ENCODE data around the gene VCAN.

The VCAN gene

DNA sequence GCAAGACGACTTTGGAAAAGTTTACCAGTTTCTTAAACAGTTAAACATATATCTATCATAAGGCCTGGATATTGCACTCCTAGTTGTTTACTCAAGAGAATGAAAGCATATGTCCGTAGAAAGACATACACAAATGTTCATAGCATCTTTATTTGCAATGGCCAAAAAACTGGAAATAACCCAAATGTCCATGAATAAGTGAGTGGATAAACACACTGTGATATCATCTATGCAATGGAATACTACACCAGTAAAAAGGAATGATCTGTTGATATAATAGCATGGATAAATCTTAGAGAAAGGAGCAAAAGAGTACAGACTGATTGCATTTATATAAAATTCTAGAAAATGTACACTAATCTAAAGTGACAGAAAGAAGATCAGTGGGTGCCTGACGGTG is 28.0 kb upstream of the VCAN start:
- no peak overlapping the region for H3K9ac ChIP-seq (ENCODE audit: low read depth, low read length)
- peaks cover 4% of the 10 kb centered on the region for H3K4me1 ChIP-seq (ENCODE audit: control insufficient read depth, insufficient read depth, low read length)
- no peaks in the 10 kb centered on the region for H3K27me3 ChIP-seq (ENCODE audit: control insufficient read depth, insufficient read depth, low read length)
- H3K36me3 ChIP-seq (ENCODE audit: control insufficient read depth, insufficient read depth, low read length), result no peaks in the 10 kb centered on the region
- H3K4me3 ChIP-seq (ENCODE audit: low read depth, low read length), result no peak overlapping the region
- no peaks in the 10 kb centered on the region for H3K9me3 ChIP-seq (ENCODE audit: control insufficient read depth, insufficient read depth, low read length)

DNA sequence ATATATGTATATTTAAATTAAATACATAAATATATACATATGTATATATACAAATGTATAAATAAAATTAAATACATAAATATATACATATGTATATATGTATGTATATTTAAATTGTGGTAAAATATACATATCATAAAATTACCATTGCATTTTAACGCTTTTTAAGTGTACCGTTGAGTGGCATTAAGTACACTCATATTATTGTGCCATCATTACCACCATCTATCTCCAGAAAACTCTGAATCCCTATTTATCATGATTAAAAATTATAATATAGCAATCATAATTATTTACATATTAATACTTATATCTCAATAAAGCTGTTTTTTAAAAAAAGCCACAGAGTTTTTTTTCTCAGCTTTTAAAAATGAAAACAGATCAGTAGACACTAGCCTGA is 27.1 kb upstream of the VCAN start:
- Histone ChIP-seq H3K27me3 (ENCODE audit: control insufficient read depth, insufficient read depth, low read length) (no peaks in the 10 kb centered on the region), H3K4me1 (ENCODE audit: control insufficient read depth, insufficient read depth, low read length) (peaks cover 5% of the 10 kb centered on the region), H3K9ac (ENCODE audit: low read depth, low read length) (no peak overlapping the region), H3K36me3 (ENCODE audit: control insufficient read depth, insufficient read depth, low read length) (no peaks in the 10 kb centered on the region), H3K9me3 (ENCODE audit: control insufficient read depth, insufficient read depth, low read length) (no peaks in the 10 kb centered on the region), H3K4me3 (ENCODE audit: low read depth, low read length) (no peak overlapping the region)

DNA sequence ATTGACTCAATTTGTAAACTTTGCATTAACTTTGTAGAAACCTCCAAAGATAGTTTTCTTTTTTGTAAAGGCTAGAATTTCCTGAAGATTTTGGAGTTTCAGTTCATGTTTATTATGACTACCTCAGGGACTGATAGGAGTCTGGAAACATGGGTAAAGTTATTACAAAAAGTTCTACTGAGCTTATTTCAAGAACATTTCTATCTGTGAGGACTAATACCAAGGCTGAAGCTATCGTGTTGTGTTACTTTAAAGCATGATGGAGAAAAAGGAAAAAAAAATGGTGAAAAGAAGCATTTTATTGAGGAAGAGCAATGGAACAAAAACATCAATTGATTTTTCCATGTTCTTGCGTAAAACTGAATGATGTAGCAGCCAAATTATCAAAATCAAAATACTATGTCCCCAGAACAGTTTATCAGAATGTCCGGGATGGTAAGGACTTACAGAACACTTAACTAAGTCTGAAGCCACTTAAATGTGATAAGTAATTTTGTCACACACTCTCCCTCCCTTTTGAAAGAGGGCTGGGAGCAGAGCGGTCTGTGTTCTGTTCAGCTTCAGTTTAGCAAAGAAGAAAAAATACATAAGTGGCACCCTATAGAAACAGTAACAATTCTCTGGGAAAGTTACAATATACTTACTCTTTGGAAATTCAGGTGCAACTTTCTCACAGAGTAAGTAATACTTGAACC is 25.1 kb upstream of the VCAN start:
- Histone ChIP-seq H3K36me3 (ENCODE audit: control insufficient read depth, insufficient read depth, low read length) (no peaks in the 10 kb centered on the region), H3K4me3 (ENCODE audit: low read depth, low read length) (no peak overlapping the region), H3K4me1 (ENCODE audit: control insufficient read depth, insufficient read depth, low read length) (peaks cover 5% of the 10 kb centered on the region), H3K27me3 (ENCODE audit: control insufficient read depth, insufficient read depth, low read length) (no peaks in the 10 kb centered on the region), H3K9me3 (ENCODE audit: control insufficient read depth, insufficient read depth, low read length) (no peaks in the 10 kb centered on the region), H3K9ac (ENCODE audit: low read depth, low read length) (no peak overlapping the region)

DNA sequence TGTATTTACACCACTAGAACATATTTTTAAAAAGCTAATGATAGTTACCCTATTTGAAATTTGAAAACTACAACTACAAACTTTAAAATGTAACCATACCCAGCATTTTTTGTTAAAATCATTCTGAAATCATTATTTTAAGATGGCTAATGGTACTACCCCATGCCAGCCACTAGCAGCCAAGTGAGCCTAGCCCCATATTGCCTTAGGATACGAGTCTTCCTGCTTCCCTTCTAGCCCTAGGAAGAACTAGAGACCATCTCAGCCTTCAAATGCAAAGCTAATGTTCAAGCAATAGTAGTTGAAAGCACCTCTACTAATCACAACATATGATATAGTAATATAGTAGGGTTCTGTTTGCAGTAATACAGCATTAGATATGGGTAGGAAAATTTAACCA is 24.0 kb upstream of the VCAN start:
- H3K9me3 ChIP-seq (ENCODE audit: control insufficient read depth, insufficient read depth, low read length), result no peaks in the 10 kb centered on the region
- H3K4me3 ChIP-seq (ENCODE audit: low read depth, low read length), result no peak overlapping the region
- H3K36me3 ChIP-seq (ENCODE audit: control insufficient read depth, insufficient read depth, low read length), result no peaks in the 10 kb centered on the region
- H3K27me3 ChIP-seq (ENCODE audit: control insufficient read depth, insufficient read depth, low read length), result no peaks in the 10 kb centered on the region
- peaks cover 5% of the 10 kb centered on the region for H3K4me1 ChIP-seq (ENCODE audit: control insufficient read depth, insufficient read depth, low read length)
- H3K9ac ChIP-seq (ENCODE audit: low read depth, low read length), result no peak overlapping the region

DNA sequence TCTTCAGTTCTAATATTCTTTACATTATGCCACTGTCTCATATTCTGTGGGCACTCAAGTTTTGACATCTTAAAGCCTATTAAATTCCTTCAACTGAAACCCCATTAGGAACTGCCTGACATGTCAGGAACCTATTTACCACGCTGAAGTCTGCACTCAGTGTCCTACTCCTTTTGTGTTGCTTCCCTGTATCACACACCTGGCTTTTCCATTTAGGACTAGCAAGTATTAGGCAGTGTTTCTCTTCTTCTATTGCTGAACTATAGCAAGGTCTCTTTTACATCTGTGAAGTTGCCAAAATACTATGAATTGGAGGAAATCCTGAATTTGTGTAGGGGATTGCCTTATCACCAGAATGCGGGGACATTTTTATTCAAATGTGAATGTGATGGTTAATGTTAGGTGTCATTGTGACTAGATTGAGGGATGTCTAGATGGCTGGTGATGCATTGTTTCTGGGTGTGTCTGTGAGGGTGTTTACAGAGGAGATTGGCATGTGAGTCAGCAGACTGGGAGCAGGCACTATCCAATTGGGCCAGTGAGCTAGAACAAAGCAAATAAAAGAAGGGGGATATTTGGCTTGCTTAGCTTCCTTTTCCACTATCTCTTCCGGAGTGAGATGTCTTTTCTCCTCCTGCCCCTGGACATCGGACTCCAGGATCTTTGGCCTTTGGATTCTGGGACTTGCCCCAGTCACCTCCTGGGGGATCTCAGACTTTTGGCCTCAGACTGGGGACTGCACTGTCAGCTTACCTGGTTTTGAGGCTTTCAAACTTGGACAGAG is 21.2 kb upstream of the VCAN start:
- no peak overlapping the region for H3K9ac ChIP-seq (ENCODE audit: low read depth, low read length)
- peaks cover 5% of the 10 kb centered on the region for H3K4me1 ChIP-seq (ENCODE audit: control insufficient read depth, insufficient read depth, low read length)
- H3K27me3 ChIP-seq (ENCODE audit: control insufficient read depth, insufficient read depth, low read length), result no peaks in the 10 kb centered on the region

DNA sequence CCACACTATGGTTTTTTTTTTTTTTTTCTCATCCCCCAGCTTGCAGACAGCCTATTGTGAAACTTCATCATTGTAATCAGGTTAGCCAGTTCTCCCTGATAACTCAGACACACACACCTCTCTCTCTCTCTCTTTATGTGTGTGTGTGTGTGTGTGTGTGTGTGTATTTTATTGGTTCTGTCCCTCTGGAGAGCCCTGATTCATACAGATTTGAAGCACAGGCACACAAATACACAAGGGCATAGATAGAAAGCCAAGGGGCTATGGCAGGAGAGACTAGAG is 20.6 kb upstream of the VCAN start:
- Histone ChIP-seq H3K9ac (ENCODE audit: low read depth, low read length) (no peak overlapping the region), H3K9me3 (ENCODE audit: control insufficient read depth, insufficient read depth, low read length) (no peaks in the 10 kb centered on the region), H3K36me3 (ENCODE audit: control insufficient read depth, insufficient read depth, low read length) (no peaks in the 10 kb centered on the region)

More for the DNA sequence above, 21.2 kb upstream of the VCAN start:
- H3K4me3 ChIP-seq (ENCODE audit: low read depth, low read length), result no peak overlapping the region
- no peaks in the 10 kb centered on the region for H3K36me3 ChIP-seq (ENCODE audit: control insufficient read depth, insufficient read depth, low read length)
- no peaks in the 10 kb centered on the region for H3K9me3 ChIP-seq (ENCODE audit: control insufficient read depth, insufficient read depth, low read length)

DNA sequence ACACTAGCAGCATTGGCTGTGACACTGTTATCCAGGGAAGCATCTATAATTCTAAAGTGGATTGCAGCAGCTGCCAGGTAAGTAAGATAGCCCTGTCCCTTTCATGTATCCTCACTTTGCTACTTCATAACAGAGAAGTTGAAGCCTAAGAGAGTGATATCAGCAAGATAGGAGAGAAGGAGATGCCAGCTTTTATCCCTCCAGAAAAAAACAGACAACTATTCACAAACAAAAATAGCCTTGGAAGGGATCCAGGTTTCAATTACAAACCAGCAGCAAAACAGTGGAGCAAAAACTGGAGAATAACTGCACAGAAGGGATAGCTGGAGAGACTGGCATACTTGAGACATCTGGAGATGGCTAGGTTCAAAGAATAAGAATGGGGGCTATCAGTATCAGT is 19.6 kb upstream of the VCAN start:
- Histone ChIP-seq H3K27me3 (ENCODE audit: control insufficient read depth, insufficient read depth, low read length) (no peaks in the 10 kb centered on the region), H3K9me3 (ENCODE audit: control insufficient read depth, insufficient read depth, low read length) (no peaks in the 10 kb centered on the region), H3K9ac (ENCODE audit: low read depth, low read length) (no peak overlapping the region), H3K4me1 (ENCODE audit: control insufficient read depth, insufficient read depth, low read length) (peaks cover 5% of the 10 kb centered on the region), H3K4me3 (ENCODE audit: low read depth, low read length) (no peak overlapping the region), H3K36me3 (ENCODE audit: control insufficient read depth, insufficient read depth, low read length) (no peaks in the 10 kb centered on the region)

More for the DNA sequence above, 20.6 kb upstream of the VCAN start:
- H3K4me1 ChIP-seq (ENCODE audit: control insufficient read depth, insufficient read depth, low read length), result peaks cover 5% of the 10 kb centered on the region
- no peak overlapping the region for H3K4me3 ChIP-seq (ENCODE audit: low read depth, low read length)
- H3K27me3 ChIP-seq (ENCODE audit: control insufficient read depth, insufficient read depth, low read length), result no peaks in the 10 kb centered on the region

DNA sequence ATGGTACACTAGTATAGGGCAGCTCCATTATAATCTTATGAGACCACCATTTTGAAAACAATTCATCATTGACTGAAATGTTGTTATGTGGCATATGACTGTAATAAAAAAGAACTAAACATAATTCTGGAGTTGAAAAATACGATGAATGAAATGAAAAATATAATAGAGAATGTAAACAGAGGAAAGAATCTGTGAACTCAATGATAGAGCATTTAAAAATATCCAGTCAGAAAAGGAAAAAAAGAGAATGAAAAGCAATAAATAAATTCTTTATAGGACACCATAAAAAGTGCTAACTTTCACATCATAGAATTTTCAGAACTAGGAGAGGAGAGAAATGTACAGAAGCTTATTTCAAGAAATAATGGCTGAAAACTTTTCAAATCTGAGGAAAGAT is 17.6 kb upstream of the VCAN start:
- H3K9ac ChIP-seq (ENCODE audit: low read depth, low read length), result no peak overlapping the region
- H3K4me3 ChIP-seq (ENCODE audit: low read depth, low read length), result no peak overlapping the region
- H3K4me1 ChIP-seq (ENCODE audit: control insufficient read depth, insufficient read depth, low read length), result no peaks in the 10 kb centered on the region
- H3K27me3 ChIP-seq (ENCODE audit: control insufficient read depth, insufficient read depth, low read length), result no peaks in the 10 kb centered on the region
- no peaks in the 10 kb centered on the region for H3K9me3 ChIP-seq (ENCODE audit: control insufficient read depth, insufficient read depth, low read length)
- H3K36me3 ChIP-seq (ENCODE audit: control insufficient read depth, insufficient read depth, low read length), result no peaks in the 10 kb centered on the region

DNA sequence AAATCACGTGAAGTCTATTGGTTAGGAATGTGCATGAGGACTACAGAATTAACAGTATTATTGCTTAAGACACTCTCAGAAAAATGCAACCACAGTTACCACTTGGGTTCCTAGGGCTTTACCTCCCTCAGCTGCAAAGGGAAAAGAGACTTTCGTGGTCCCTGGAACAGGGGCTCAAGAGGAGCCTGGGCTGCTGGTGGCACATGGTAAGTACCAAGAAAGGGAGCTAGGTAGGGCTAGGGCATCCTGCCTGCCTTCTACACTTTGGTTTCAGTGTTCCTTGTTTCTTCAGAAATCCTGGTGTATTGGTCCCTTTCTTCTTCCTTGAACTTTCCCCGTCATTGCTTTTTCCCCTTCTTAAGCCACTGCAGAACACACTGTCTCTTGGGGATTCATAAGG is 7.3 kb upstream of the VCAN start:
- peak overlapping the region; percentile 48 for H3K4me3 ChIP-seq (ENCODE audit: low read depth, low read length)
- H3K9ac ChIP-seq (ENCODE audit: low read depth, low read length), result no peak overlapping the region

DNA sequence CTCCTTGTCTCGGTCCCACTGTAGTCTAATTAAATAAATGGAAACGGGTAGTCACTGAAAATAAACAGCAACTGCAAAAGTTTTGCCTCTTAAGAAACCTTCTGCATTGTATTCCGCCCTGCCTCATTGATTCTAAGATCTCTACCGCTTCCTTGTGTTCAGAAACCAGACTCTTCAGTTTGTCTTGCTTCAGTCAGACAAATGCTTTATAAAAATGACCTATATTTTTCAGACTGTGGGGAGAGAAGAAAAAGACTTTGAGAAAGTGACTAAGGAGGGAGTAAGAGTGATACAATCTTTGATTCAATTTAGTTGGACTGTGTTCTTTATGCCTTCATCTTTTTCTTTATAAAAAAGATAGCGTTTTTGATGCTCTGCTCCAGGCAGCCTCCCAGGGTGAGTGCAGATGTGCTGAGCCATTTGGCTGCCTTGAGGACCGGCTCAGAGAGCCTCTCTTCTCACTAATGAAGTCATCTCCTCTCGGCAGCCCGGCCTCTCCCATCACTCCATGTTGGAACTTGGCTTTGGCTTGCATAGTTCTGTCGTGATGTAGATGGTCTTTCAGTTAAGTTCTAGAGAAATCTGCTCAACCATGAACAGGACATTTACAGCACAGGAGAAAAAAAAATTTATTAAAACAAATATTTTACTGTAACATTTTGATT is 4.0 kb upstream of the VCAN start:
- Histone ChIP-seq H3K36me3 (ENCODE audit: control insufficient read depth, insufficient read depth, low read length) (no peaks in the 10 kb centered on the region), H3K9ac (ENCODE audit: low read depth, low read length) (no peak overlapping the region), H3K4me3 (ENCODE audit: low read depth, low read length) (no peak overlapping the region), H3K27me3 (ENCODE audit: control insufficient read depth, insufficient read depth, low read length) (no peaks in the 10 kb centered on the region), H3K4me1 (ENCODE audit: control insufficient read depth, insufficient read depth, low read length) (peaks cover 47% of the 10 kb centered on the region), H3K9me3 (ENCODE audit: control insufficient read depth, insufficient read depth, low read length) (no peaks in the 10 kb centered on the region)

More for the DNA sequence above, 7.3 kb upstream of the VCAN start:
- no peaks in the 10 kb centered on the region for H3K9me3 ChIP-seq (ENCODE audit: control insufficient read depth, insufficient read depth, low read length)
- H3K36me3 ChIP-seq (ENCODE audit: control insufficient read depth, insufficient read depth, low read length), result no peaks in the 10 kb centered on the region
- H3K27me3 ChIP-seq (ENCODE audit: control insufficient read depth, insufficient read depth, low read length), result no peaks in the 10 kb centered on the region
- H3K4me1 ChIP-seq (ENCODE audit: control insufficient read depth, insufficient read depth, low read length), result peaks cover 35% of the 10 kb centered on the region

DNA sequence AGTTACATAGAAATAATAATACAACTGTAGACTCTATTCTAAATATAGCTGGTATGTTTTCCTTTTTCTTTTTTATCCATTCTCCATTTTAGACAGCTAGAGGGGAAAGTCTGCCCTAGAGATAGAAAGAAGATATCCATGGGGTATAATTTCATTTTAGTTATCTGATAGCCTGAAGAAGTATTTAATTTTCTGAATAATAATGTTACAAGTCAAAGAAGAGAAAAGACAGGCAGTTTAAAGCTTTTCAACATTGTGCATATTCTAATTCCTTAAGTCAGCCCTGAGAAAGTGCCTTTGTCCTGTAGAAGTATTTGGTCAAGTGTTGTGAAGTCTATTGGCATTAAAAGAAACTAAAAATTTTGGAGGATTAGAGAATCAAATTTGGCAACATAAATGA is 2.5 kb upstream of the VCAN start:
- Histone ChIP-seq H3K4me1 (ENCODE audit: control insufficient read depth, insufficient read depth, low read length) (peaks cover 44% of the 10 kb centered on the region), H3K36me3 (ENCODE audit: control insufficient read depth, insufficient read depth, low read length) (no peaks in the 10 kb centered on the region), H3K9ac (ENCODE audit: low read depth, low read length) (no peak overlapping the region), H3K9me3 (ENCODE audit: control insufficient read depth, insufficient read depth, low read length) (no peaks in the 10 kb centered on the region), H3K27me3 (ENCODE audit: control insufficient read depth, insufficient read depth, low read length) (no peaks in the 10 kb centered on the region), H3K4me3 (ENCODE audit: low read depth, low read length) (no peak overlapping the region)
